HG02885 (cell line): ENCODE measurements around the gene INPP5A.
"Not testable (repeated sequence)": the region's sequence is repeated elsewhere in the genome, so short reads cannot be mapped to it uniquely, and the experiment has no call there.

Experiments
- ATAC-seq: cut with Tn5 transposase; IDR thresholded peaks from one replicate; pipeline ENCODE4 v1.9.1; 2021; ENCODE audit warnings: mild to moderate bottlenecking; ENCODE audit not compliant: unreplicated experiment, poor library complexity

INPP5A gene, protein sequence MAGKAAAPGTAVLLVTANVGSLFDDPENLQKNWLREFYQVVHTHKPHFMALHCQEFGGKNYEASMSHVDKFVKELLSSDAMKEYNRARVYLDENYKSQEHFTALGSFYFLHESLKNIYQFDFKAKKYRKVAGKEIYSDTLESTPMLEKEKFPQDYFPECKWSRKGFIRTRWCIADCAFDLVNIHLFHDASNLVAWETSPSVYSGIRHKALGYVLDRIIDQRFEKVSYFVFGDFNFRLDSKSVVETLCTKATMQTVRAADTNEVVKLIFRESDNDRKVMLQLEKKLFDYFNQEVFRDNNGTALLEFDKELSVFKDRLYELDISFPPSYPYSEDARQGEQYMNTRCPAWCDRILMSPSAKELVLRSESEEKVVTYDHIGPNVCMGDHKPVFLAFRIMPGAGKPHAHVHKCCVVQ

DNA sequence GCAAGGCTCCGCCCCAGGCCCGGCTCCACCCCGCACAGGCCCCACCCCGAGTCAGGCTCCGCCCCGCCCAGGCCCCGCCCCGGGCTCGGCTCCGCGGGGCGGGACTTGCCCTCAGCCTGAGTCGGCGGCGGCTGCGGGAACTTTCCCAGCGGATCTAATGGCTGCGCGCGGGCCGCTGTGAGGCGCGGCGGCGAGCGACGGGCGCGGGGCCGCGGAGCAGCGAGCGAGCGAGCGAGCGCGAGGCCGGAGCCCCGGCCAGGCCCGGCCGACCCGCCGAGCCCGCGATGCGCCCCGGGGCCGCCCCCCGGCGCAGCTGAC is at the start of gene INPP5A:
INPP5A (plus strand) TSS at position 104 of the 318 bp plus-strand sequence. CDS start 310 bp downstream, outside the sequence.
- ATAC-seq = peak; percentile 73

GRCh38 chr10:132488231-132488821 is 49.3 kb upstream of the INPP5A start:
- no peak for ATAC-seq

DNA sequence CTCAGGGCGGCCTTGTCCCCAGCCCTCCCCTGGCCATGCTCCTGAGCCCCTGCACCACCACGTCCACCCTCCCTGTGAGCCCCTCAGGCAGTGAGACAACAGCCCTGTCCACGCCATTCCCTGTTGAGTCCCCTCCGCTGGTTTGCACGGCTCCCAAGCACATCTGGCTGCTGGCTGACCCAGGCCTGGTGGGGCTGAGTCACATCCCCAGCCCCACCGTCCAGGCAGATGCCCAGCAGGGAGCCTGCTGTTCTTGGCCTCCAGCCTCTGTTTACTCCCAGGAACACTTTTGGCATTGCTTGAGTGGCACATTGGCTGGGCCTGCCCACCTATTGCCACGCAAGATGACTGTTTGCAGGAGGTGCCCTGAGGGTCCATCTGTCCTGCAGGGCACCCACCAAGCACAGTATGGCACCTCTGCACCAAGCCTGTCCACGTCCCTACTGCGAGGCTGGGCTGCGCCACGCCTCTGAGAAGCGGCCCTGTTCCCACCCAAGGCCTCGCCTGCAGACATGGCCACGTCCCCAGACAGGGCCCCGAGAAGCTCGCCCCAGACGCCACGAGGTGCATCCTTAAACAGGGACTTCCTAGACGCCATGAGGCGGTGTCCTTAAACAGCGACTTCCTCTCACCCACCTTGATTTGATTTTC is 48.4 kb upstream of the INPP5A start:
- ATAC-seq = no peak

GRCh38 chr10:132489704-132490534 is 47.7 kb upstream of the INPP5A start:
- no peak for ATAC-seq

GRCh38 chr10:132491534-132491933 is 46.1 kb upstream of the INPP5A start:
- ATAC-seq = not testable (repeated sequence)

DNA sequence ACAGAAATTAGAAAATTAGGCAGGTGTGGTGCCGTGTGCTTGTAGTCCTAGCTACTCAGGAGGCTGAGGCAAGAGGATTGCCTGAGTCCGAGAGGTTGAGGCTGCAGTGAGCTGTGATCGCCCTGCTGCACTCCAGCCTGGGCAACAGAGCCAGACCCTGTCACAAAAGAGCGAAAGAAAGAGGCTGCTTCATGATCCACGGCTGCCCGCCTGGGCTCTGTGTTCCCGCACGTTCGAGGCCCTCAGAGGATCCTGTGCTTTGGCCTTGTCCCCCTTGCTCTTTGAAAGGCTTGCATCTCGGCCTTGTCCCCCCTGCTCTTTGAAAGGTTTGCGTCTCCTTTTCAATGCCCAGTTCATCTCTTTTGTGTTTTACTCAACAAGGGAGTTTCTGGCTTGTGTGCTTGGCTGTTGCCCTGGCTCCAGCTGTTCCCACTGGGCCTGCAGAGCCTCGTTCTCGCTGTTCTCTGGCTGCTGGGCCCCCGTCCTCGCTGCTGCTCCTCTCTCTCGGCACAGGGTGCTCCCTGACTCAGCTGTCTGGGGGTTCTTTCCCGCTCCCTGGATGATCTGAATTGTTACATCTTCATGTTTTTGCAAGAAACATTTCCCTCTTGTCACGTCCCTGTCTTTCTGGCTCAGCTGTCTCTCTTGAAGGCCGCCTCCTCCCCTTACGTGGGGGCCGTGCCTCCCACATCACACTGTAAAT is 45.1 kb upstream of the INPP5A start:
- ATAC-seq = no peak

DNA sequence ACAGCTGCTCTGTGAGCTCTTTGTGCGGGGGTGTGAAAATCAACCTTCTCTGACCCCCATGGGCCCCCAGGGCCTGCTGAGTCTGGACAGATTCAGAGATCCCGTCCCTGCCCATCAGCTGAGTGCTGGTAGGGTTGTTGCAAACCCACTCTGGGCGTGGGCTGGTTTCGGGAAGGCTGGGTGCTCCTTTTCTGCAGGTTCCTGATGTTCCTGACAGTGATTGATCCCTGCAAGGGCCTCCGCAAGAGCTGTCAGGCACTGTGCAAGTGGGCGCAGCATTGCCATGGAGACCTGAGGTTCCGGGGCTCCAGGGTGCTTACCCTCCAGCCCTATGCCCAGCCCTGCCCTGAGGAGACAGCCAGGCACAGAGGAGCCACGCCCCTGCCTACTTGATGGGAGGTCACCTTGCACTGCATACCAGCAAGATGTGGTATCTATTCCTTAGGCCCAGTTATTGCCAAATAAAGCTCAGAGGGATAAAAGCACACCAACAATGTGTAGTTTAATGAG is 44.3 kb upstream of the INPP5A start:
- no peak for ATAC-seq

- ATAC-seq = no peak
These were observed 43.8 kb upstream of the INPP5A start for GRCh38 chr10:132493756-132494290.

- no peak for ATAC-seq
These were observed 42.5 kb upstream of the INPP5A start for GRCh38 chr10:132494866-132495630.

GRCh38 chr10:132496360-132497062 is 41.1 kb upstream of the INPP5A start:
- ATAC-seq = no peak

GRCh38 chr10:132497063-132497680 is 40.4 kb upstream of the INPP5A start:
- no peak for ATAC-seq

- no peak for ATAC-seq
These were observed 39.6 kb upstream of the INPP5A start for GRCh38 chr10:132497861-132498561.

DNA sequence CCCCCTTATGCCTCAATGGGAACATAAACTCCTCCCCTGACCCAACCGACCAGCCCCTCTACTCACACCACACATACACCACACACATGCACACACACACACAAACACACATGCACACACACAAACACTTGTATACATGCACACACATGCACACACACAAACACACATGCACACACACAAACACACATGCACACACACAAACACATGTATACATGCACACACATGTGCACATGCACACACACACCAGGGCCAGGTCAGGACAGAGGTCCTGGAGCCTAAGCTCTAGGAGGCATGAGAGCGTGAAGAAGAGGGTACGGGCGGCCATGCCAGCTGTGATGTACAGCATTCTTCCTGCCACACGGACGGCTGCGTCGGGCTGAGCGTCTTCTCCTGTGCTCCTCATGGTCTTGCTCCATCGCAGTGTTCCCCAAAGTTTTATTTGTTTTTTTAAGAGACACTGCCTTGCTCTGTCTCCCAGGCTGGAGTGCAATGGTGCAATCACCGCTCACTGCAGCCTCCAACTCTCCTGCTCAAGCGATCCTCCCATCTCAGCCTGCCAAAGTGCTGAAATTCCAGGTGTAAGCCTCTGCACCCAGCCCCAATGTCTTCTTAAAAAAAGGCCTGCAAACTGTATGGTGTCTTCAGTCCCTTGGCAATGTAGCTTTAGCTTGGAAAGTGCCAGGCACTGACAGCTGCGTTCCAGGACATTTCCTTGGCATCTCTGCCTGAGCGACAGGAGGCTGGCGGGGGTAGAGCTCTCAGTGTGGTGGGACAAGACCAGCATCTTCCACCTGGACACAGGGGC is 38.8 kb upstream of the INPP5A start:
- ATAC-seq = no peak

- ATAC-seq = no peak
These were observed 38.3 kb upstream of the INPP5A start for GRCh38 chr10:132499367-132499685.

DNA sequence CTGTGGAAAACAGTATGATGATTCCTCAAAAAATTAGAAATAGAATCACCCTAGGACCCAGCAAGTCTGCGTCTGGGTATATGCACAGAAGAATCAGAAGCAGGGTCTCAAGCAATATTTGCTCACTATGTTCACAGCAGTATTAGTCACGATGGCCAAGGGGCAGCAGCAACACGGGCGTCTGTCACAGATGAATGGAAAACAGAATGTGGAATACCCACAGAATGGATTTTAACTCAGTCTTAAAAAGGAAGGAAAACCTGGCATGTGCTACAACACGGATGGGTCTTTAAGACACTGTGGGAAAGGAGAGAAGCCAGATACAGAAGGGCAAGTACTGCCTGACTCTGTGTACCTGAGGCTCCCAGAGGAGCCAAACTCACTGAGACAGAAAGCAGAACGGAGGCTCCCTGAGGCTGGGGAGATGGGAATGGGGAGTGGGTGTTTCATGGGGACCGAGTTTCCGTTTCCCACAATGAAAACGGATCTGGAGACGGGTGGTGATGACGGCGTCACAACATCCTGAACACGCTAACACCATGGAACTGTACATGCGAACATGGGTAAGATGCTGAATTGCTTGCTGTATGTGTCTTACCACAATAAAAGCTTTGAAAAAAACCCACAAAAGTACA is 36.7 kb upstream of the INPP5A start:
- no peak for ATAC-seq
